ENCODE data around the gene PRKAR2B.

The PRKAR2B gene

GRCh38 chr7:107104801-107105200 lies 60.3 kb downstream of the PRKAR2B start:
- H3K4me3 ChIP-seq (ENCODE audit: control insufficient read depth, low read depth, low read length), result no peak overlapping the region
- TF ChIP-seq CTCF (conservative IDR thresholded peaks at IDR 0.05; ENCODE audit: control insufficient read depth, insufficient read depth, low read depth, low read length), result no peak
- no peak for DNase-seq (ENCODE audit: low read depth)

GRCh38 chr7:107105591-107106245 lies 61.2 kb downstream of the PRKAR2B start:
- DNase-seq (ENCODE audit: low read depth), result no peak
- H3K4me3 ChIP-seq (ENCODE audit: control insufficient read depth, low read depth, low read length), result no peak overlapping the region
- no peak for TF ChIP-seq CTCF (conservative IDR thresholded peaks at IDR 0.05; ENCODE audit: control insufficient read depth, insufficient read depth, low read depth, low read length)

GRCh38 chr7:107108793-107109371 lies 64.4 kb downstream of the PRKAR2B start:
- no peak for DNase-seq (ENCODE audit: low read depth)
- no peak for TF ChIP-seq CTCF (conservative IDR thresholded peaks at IDR 0.05; ENCODE audit: control insufficient read depth, insufficient read depth, low read depth, low read length)
- no peak overlapping the region for H3K4me3 ChIP-seq (ENCODE audit: control insufficient read depth, low read depth, low read length)

- DNase-seq (ENCODE audit: low read depth), result no peak
- no peak overlapping the region for H3K4me3 ChIP-seq (ENCODE audit: control insufficient read depth, low read depth, low read length)
- TF ChIP-seq CTCF (conservative IDR thresholded peaks at IDR 0.05; ENCODE audit: control insufficient read depth, insufficient read depth, low read depth, low read length), result no peak
Observed at GRCh38 chr7:107109955-107110354, 65.5 kb downstream of the PRKAR2B start.

GRCh38 chr7:107111196-107111595 lies 66.7 kb downstream of the PRKAR2B start:
- no peak for TF ChIP-seq CTCF (conservative IDR thresholded peaks at IDR 0.05; ENCODE audit: control insufficient read depth, insufficient read depth, low read depth, low read length)
- no peak for DNase-seq (ENCODE audit: low read depth)
- H3K4me3 ChIP-seq (ENCODE audit: control insufficient read depth, low read depth, low read length), result no peak overlapping the region

GRCh38 chr7:107113866-107114265 lies 69.4 kb downstream of the PRKAR2B start:
- no peak for TF ChIP-seq CTCF (conservative IDR thresholded peaks at IDR 0.05; ENCODE audit: control insufficient read depth, insufficient read depth, low read depth, low read length)
- no peak overlapping the region for H3K4me3 ChIP-seq (ENCODE audit: control insufficient read depth, low read depth, low read length)
- DNase-seq (ENCODE audit: low read depth), result no peak

Measured in fibroblast of mammary gland (primary cell).